DND-41 (cell line): ENCODE data around the gene ERH.

Source experiments
- ATAC-seq: fragments of 200-7000 bp; cut with Tn5 transposase; 3 replicates; pipeline ENCODE4 v1.9.1; 2021; ENCODE audit warnings: low read depth; ENCODE audit not compliant: insufficient read depth
- DNase-seq: peaks from one replicate; pipeline ENCODE4 v3.0.0-alpha.2; 2020
- H2AFZ ChIP-seq: 2 replicates; pipeline ENCODE4 v1.6.0; 2012; ENCODE audit warnings: low read depth, low read length
- H3K27ac ChIP-seq: 2 replicates; pipeline ENCODE4 v1.5.1; 2012; ENCODE audit warnings: low read length, inconsistent platforms
- H3K27me3 ChIP-seq: fragments of 200-600 bp; sonication (generic); 2 replicates; pipeline ENCODE4 v1.6.0; 2012; ENCODE audit warnings: low read length, mild to moderate bottlenecking, inconsistent platforms; ENCODE audit not compliant: insufficient read depth, poor library complexity
- H3K36me3 ChIP-seq: 2 replicates; pipeline ENCODE4 v1.5.1; 2012; ENCODE audit warnings: low read length, inconsistent platforms; ENCODE audit not compliant: insufficient read depth
- H3K4me1 ChIP-seq: 2 replicates; pipeline ENCODE4 v1.5.1; 2012; ENCODE audit warnings: mild to moderate bottlenecking, low read length; ENCODE audit not compliant: insufficient read depth
- H3K4me2 ChIP-seq: 2 replicates; pipeline ENCODE4 v1.6.0; 2012; ENCODE audit warnings: mild to moderate bottlenecking, moderate library complexity, low read length, inconsistent platforms; ENCODE audit not compliant: insufficient read depth
- H3K4me3 ChIP-seq, 2 experiments: fragments of 200-600 bp in 1 of 2; shearing (Covaris generic) in 1 of 2; 2 replicates each; pipeline ENCODE4 v1.5.1; 2012 to 2016; ENCODE audit warnings: inconsistent platforms in 2 of 2, low read length in 2 of 2, mild to moderate bottlenecking in 2 of 2, low read depth in 1 of 2, moderate library complexity in 1 of 2
- H3K79me2 ChIP-seq: 2 replicates; pipeline ENCODE4 v1.6.0; 2012; ENCODE audit warnings: low read length, inconsistent platforms; ENCODE audit not compliant: insufficient read depth
- H3K9ac ChIP-seq: 2 replicates; pipeline ENCODE4 v1.6.0; 2012; ENCODE audit warnings: low read depth, mild to moderate bottlenecking, inconsistent platforms, low read length, moderate library complexity
- H3K9me3 ChIP-seq: 2 replicates; pipeline ENCODE4 v1.5.1; 2012; ENCODE audit warnings: low read length, moderate library complexity, mild to moderate bottlenecking, inconsistent platforms; ENCODE audit not compliant: insufficient read depth, severe bottlenecking
- H4K20me1 ChIP-seq: 2 replicates; pipeline ENCODE4 v1.6.0; 2012; ENCODE audit warnings: low read length; ENCODE audit not compliant: insufficient read depth
- CTCF ChIP-seq: IDR thresholded peaks from 2 replicates; pipeline ENCODE4 v1.5.1; 2012; ENCODE audit warnings: borderline replicate concordance, low read length, moderate library complexity, mild to moderate bottlenecking; ENCODE audit not compliant: poor library complexity, severe bottlenecking; ENCODE audit errors: extremely low read depth
- EZH2 ChIP-seq: IDR thresholded peaks from 3 replicates; pipeline ENCODE4 v1.6.1; 2012; ENCODE audit warnings: borderline replicate concordance, low read depth, mild to moderate bottlenecking, moderate library complexity, low read length, inconsistent platforms; ENCODE audit not compliant: severe bottlenecking

ERH gene

DNA sequence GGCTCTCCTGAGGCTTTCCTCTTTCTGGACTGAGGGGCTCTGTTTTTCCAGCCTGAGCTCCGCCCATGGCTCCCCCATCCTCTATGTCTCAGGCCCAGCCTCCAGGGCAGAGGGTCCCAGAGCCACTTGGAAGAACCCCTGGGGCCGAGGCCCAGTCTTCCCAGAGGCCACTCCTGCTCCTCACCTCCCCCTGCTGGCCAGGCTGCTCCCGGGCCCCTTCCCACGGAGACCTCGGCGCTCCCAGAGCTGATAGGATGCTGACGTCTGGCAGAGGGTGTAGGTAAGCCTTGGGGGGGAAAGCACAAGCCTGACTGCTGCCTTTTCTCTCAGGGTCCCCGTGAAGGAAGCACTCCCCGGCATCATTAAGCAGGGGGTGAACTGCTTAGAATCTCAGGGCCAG lies 51.4 kb downstream of the ERH start:
- Histone ChIP-seq H3K27me3 (peaks cover 10% of the 10 kb centered on the region), H3K9ac (no peak overlapping the region), H3K27ac (no peak overlapping the region), H4K20me1 (0 out of 2 replicates have a peak, but pooled peaks cover 4% of the 10 kb centered on the region), H3K36me3 (no peaks in the 10 kb centered on the region), H2AFZ (no peak overlapping the region), H3K4me2 (no peak overlapping the region), H3K4me3 (no peak overlapping the region), H3K9me3 (no peaks in the 10 kb centered on the region), H3K4me1 (no peaks in the 10 kb centered on the region), H3K79me2 (no peaks in the 10 kb centered on the region)
- ATAC-seq = 0 out of 3 replicates have a peak, but pooled peaks have one; percentile 42
- DNase-seq = no peak
- peak; percentile 57 for TF ChIP-seq CTCF
- TF ChIP-seq EZH2 = no peak

GRCh38 chr14:69345402-69345801 lies 52.7 kb downstream of the ERH start:
- Histone ChIP-seq H3K4me1 (no peaks in the 10 kb centered on the region), H3K9me3 (no peaks in the 10 kb centered on the region), H3K9ac (no peak overlapping the region), H3K4me2 (no peak overlapping the region), H4K20me1 (0 out of 2 replicates have a peak, but pooled peaks cover 4% of the 10 kb centered on the region), H3K27me3 (peaks cover 17% of the 10 kb centered on the region), H3K27ac (no peak overlapping the region), H3K79me2 (no peaks in the 10 kb centered on the region), H3K36me3 (no peaks in the 10 kb centered on the region), H3K4me3 (no peak overlapping the region), H2AFZ (no peak overlapping the region)
- TF ChIP-seq EZH2 = no peak
- no peak for TF ChIP-seq CTCF
- DNase-seq (no peak), ATAC-seq (no peak)

DNA sequence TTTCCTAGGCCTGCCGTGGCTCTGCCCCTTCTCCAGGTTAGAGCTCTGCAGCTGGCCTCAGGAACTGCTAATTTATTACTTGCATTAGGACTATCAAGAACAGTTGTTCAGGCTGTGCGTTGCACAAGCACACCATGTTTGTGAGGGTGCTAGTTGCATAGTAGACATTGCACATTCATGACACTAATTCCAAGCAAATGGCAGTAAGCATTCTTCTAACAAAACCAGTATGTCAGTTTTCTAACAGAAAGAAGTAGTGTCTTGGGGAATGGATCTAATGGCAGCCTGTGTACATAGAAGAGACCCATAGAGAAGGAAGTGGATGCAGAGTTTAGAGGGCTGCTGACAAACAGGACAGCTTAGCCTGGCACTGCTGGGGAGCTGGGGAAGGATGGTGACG lies 53.9 kb downstream of the ERH start:
- Histone ChIP-seq H3K36me3 (no peaks in the 10 kb centered on the region), H3K9ac (no peak overlapping the region), H3K9me3 (no peaks in the 10 kb centered on the region), H3K4me1 (no peaks in the 10 kb centered on the region), H2AFZ (no peak overlapping the region), H3K4me3 (no peak overlapping the region), H3K27me3 (peaks cover 17% of the 10 kb centered on the region), H3K27ac (no peak overlapping the region), H4K20me1 (0 out of 2 replicates have a peak, but pooled peaks cover 4% of the 10 kb centered on the region), H3K4me2 (no peak overlapping the region), H3K79me2 (no peaks in the 10 kb centered on the region)
- ATAC-seq (no peak), DNase-seq (no peak)
- TF ChIP-seq EZH2 = no peak
- TF ChIP-seq CTCF = no peak

DNA sequence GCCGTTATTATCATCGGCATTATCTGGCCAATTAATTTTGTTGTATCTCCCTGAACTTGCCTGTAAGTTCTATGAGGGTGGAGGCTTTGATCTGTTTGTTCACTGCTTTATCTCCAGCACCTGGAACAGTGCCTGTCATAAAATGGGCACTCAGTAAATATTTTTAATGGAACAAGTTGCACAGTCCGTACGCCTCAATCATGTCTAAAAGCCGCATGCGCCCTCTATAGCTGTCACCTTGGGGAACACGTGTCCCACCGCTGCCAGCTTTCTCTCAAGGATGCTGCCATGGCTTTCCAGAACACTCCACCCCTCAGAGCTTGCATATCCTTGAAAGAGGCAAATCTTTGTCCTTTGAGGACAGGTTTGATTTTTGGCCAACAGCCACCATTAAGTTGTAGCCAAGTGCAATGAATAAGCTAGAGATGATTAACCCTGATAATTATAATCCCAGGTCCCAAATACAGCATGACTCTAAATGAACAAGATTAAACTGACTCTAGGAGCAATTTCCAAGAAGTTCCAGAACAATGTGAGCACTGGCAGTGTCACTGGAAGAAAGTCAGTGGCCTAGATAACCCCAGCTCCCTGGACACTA lies 55.1 kb downstream of the ERH start:
- no peak overlapping the region for H2AFZ ChIP-seq
- no peaks in the 10 kb centered on the region for H3K36me3 ChIP-seq
- no peak for TF ChIP-seq CTCF
- no peak for TF ChIP-seq EZH2
- no peaks in the 10 kb centered on the region for H3K79me2 ChIP-seq
- peaks cover 17% of the 10 kb centered on the region for H3K27me3 ChIP-seq
- H3K9me3 ChIP-seq = no peaks in the 10 kb centered on the region
- 0 out of 2 replicates have a peak, but pooled peaks cover 4% of the 10 kb centered on the region for H4K20me1 ChIP-seq
- H3K4me3 ChIP-seq = no peak overlapping the region
- no peak overlapping the region for H3K27ac ChIP-seq
- ATAC-seq = no peak
- no peaks in the 10 kb centered on the region for H3K4me1 ChIP-seq
- no peak for DNase-seq
- no peak overlapping the region for H3K9ac ChIP-seq
- H3K4me2 ChIP-seq = no peak overlapping the region
